ENCODE results near the gene MRPL37.

GRCh38 chr1:54160351-54160750 is 39.6 kb upstream of the MRPL37 start:
- TF ChIP-seq CTCF (conservative IDR thresholded peaks at IDR 0.05; ENCODE audit: low read length) (no peak), EZH2phosphoT487 (IDR thresholded peaks at IDR 0.05; ENCODE audit: borderline replicate concordance, low read depth, low read length) (no peak)

Data from OCI-LY7 (cell line).